Right lung (tissue), 10 donors: ENCODE measurements around the gene ZNF264. TPM values are rescaled to one million over a fixed set of nuclear protein-coding genes. Genes with fewer than 3 reads are reported as not detected.
A peak's percentile ranks its signal among the peaks of the same experiment; 100 is the strongest.
"Not testable (repeated sequence)": the region's sequence is repeated elsewhere in the genome, so short reads cannot be mapped to it uniquely, and the experiment has no call there.

Source experiments
- DNase-seq, 2 donors: peaks; one replicate each; pipeline ENCODE4 v3.0.0-alpha.2; 2013
- long read RNA-seq, 8 donors: transcript quantifications; one replicate each; lab custom pipeline, GENCODE V29; 2026
- polyA plus RNA-seq, 5 donors: library from polyadenylated mRNA; unstranded; fragments of 120-200 nt; gene quantifications; one replicate each; pipeline versions ENCODE4 v1.2.1 to v1.2.3, GENCODE V29; 2013; ENCODE audit warnings: inconsistent platforms in 1 of 5, low replicate concordance in 1 of 5; ENCODE audit not compliant: insufficient read length in 5 of 5, insufficient read depth in 1 of 5

Gene ZNF264
- polyA plus RNA-seq = 10 to 100 TPM; 12.2 to 24.1 (median 21.1) TPM
- long read RNA-seq, donor 1, full-length matches to known transcripts = 7 of 7 reads
- long read RNA-seq, donor 1, partial matches to known transcripts = 0 of 7 reads
- long read RNA-seq, donor 1, other reads (novel, unspliced or antisense) = 0 of 7 reads
- long read RNA-seq, donor 2, full-length matches to known transcripts = 2 of 2 reads
- long read RNA-seq, donor 2, partial matches to known transcripts = 0 of 2 reads
- long read RNA-seq, donor 2, other reads (novel, unspliced or antisense) = 0 of 2 reads
- long read RNA-seq, donor 3, full-length matches to known transcripts = 6 of 6 reads
- long read RNA-seq, donor 3, partial matches to known transcripts = 0 of 6 reads
- long read RNA-seq, donor 3, other reads (novel, unspliced or antisense) = 0 of 6 reads
- long read RNA-seq, donor 4, full-length matches to known transcripts = 2 of 2 reads
- long read RNA-seq, donor 4, partial matches to known transcripts = 0 of 2 reads
- long read RNA-seq, donor 4, other reads (novel, unspliced or antisense) = 0 of 2 reads
- long read RNA-seq, donor 5, full-length matches to known transcripts = 5 of 5 reads
- long read RNA-seq, donor 5, partial matches to known transcripts = 0 of 5 reads
- long read RNA-seq, donor 5, other reads (novel, unspliced or antisense) = 0 of 5 reads
- long read RNA-seq, donor 6, full-length matches to known transcripts = 4 of 4 reads
- long read RNA-seq, donor 6, partial matches to known transcripts = 0 of 4 reads
- long read RNA-seq, donor 6, other reads (novel, unspliced or antisense) = 0 of 4 reads
- long read RNA-seq, donor 7, full-length matches to known transcripts = 1 of 1 reads
- long read RNA-seq, donor 7, partial matches to known transcripts = 0 of 1 reads
- long read RNA-seq, donor 7, other reads (novel, unspliced or antisense) = 0 of 1 reads
- long read RNA-seq, donor 8, partial matches to known transcripts = 0 of 1 reads
- long read RNA-seq, donor 8, other reads (novel, unspliced or antisense) = 0 of 1 reads

DNA sequence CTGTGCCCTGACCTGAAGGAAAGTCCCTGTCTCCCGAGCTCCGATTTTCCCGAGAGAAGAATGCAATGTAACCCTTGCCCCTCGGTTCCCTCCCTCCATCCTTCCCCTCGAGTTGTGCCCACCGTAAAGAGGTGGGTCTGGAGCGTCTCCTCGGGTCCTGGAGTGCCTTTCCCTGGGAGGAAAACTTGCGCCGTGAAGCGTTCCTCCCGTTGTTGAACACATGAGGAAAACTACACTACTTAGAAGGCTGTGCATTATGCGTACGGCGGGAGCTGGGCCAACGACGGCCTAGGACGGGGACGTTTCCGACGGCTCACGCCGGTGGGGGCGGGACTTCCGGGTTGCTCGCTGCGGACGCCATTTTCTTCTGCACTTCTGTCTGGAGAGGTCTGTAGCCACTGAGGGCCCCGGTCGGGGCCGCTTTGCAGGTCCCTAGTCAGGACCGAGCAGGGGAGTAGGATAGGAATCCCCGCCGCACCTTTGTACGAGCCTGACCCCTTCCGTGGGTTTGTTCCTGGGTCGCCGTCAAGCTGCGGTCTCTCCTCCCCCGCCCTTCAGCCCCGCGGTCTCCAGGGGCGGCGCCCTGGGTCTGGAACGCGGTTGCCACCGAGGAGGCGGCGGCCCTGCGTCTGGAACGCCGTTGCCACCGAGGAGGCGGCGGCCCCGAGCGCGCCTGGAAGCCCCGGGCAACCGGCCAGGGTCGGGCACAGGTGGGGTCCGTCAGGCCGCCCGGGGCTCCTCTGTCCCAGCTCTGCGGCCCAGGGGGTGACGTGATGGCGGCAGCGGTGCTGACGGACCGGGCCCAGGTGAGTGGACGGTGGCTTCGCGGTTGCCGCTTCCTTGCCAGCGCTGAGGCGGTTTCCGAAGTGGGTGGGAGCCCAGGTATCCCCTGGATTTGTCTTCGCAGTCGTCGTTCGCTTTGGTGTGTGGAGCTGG lies at the start of gene ZNF264:
Gene ZNF264, plus strand, starts transcription at position 360 of the 936 bp plus-strand sequence. Its CDS starts 414 bp downstream, at position 774.
- peak; percentile 85 to 86 for DNase-seq

DNA sequence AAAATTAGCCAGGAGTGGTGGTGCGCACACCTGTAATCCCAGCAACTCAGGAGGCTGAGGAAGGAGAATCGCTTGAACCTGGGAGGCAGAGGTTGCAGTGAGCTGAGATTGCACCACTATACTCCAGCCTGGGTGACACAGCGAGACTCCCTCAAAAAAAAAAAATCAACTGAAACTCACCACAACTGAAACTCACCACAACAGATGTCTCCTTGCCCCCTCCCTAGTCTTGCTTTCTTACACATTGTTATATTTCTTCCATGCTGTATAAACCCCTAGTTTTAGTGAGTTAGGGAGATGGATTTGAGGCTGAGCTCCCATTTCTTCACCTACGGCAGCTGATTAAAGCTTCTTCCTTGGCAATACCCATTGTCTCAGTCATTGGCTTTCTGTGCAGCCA lies 49.6 kb upstream of the ZNF264 start:
- DNase-seq = no peak

DNA sequence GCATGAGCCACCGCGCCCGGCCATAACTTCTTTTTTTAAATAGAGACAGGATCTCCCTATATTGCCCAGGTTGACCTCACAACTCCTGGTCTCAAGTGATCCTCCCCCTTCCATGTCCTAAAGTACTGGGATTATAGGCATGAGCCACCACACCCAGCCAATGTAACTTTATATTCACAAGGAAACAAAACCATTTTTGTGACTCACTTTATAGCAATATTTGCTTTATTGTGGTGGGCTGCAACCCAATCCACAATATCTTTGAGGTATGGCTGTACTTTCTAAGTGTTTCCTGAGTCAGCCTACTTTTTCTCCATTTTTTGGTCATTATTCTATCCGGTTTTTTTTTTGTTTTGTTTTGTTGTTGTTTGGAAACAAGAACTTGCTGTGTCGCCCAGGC lies 38.4 kb upstream of the ZNF264 start:
- no peak for DNase-seq

DNA sequence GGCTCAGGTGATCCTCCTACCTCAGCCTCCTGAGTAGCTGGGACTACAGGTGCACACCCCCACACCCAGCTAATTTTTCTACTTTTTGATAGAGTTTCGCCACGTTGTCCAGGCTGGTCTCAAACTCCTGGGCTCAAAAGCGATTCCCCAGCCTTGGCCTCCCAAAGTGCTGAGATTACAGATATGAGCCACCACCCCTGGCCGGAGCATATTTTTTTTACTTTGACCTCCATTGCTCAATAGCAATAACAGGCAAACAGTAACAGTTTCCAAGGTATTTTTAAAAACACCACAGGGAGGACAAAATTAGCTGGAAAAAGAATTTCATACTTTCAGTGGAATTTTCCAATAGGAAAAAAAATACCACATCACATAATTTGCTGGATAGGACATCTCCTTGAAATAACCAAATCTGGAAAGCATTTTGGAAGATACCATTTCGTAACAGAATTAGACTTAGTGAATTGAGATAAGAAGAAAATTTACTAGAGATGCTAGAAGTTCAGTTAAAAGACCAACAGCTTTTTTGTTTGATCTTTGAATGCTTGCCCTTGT lies 29.2 kb upstream of the ZNF264 start:
- DNase-seq = no peak

DNA sequence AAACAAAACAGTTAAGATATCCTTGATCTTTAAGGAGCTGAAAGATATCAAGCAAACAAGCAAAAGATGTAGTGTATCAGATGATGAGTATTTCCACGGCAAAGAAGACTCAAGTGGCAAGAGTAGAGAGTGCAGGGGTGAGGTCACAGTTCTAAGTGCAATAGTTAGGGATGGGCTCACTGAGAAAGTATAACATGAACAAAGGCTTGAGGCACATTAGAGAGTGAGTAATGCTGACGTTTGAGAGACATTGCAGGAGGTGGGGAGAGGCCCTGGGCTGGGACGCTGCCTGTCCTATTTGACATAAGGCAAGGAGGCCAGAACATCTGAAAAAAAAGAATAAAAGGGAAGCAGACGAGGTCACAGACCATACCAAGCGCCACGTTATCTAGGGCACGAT lies 25.5 kb upstream of the ZNF264 start:
- DNase-seq = no peak

DNA sequence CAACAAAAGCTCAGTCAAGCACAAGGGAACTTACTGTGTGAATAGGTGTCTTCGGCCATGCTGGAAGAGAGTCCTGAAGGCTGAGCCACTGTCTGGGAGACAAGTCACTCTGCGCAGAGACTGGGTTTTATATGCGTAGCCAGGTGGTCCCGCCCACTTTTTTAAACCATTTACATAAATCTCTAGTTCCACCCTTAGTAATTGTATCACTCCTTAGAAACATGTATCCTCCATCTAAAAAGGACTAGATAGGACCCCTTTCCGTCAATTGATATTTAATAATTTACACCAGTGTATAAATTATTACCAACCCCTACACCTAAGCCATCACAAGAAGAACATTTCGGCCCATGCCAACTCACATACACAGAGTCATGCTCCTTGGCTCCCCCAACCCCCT lies 23.9 kb upstream of the ZNF264 start, which contains the start of gene DUXA:
Gene DUXA, minus strand, starts transcription at position 101 of the 400 bp plus-strand sequence. Its CDS starts 42 bp downstream, at position 59.
- DNase-seq = no peak

DNA sequence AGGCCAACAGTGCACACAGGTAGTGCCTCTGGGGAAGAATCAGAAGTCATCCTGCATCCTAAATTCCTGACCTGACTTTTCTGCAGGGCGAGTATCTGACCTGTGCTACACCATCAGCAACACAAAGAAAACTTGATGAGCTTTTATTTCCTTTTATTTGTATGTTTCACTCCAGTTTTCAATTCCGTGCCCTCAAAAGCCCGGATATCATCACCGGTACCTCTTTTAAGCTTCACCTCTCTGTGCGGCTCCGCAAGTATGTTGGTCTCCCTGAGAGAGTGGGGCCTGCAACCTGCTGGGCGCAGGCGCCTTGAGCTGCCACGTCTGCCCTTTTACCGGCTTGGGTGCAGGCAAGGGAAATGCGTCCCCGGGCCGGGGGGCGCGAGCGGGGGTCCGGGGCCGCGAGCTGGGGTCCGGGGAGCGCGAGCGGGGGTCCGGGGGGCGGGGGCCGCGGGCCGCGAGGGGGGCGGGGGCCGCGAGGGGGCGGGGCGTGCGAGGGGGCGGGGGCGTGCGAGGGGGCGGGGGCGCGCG lies 19.7 kb upstream of the ZNF264 start:
- peak in 1 of 2 donors; percentile 17 for DNase-seq

DNA sequence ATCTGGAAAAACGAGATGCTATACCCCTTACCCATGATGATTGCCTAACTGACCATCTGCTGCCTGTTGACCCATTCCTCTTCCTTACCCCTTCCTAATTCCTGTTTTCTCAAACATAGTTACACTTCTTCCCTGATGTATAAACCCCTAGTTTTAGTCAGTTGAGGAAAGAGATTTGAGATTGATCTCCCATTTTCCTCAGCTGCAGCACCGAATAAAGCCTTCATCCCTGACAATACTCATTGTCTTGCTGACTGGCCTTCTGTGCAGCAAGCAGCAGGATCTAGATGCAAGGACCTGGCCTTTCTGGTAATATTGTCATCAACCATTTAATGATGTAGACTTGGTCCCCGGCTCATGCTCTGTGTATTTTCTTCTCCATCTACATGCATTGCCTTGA lies 999 bp upstream of the ZNF264 start:
- no peak for DNase-seq

DNA sequence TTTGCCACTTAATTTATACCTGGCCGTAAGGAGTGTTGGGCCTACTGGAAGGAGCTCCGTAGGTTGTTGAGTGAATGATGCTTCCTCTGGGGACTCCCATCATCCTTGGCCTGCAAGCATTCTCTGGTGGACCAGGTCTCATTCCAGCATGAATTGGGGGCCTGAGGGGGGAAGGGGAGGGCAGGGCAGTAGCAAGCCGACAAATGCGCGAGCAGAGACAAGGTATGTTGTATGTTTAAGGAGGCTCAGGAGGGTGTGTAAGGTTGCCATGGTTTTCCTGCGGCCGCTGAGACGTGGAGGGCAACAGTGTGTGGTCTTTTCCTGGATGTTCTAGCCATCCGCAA lies 749 bp downstream of the ZNF264 start:
- no peak for DNase-seq

DNA sequence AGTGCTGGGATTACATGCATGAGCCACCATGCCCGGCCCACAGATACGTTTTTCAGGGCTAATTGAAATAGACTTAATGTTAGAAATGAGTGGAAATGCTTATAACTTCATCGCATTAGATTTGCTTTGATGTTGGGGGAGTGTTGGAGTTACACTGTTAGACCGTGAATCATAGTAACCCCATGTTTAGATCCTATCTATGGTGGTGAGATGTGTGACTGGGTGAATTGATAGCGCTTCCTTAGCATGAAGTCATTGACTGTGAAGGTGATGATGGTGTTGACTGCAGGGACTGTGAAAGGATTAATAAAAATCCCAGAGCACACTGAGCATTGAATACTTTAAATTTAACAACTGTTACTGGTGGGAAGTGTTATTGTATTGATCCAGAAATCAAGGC lies 1.7 kb downstream of the ZNF264 start:
- no peak for DNase-seq

DNA sequence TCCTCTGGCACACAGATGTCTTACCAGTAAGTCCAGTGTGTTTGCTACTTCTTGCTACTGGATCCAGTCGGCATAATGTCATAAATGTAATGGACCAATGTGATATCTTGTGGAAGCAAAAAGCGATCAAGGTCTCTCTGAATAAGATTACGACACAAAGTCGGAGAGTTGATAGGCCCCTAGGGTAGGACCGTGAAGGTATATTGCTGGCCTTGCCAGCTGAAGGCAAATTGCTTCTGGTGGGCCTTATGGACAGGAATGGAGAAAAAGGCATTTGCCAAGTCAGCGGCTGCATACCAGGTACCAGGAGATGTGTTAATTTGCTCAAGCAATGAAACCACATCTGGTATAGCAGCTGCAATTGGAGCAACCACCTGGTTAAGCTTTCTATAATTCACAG lies 6.6 kb downstream of the ZNF264 start:
- DNase-seq = not testable (repeated sequence)

DNA sequence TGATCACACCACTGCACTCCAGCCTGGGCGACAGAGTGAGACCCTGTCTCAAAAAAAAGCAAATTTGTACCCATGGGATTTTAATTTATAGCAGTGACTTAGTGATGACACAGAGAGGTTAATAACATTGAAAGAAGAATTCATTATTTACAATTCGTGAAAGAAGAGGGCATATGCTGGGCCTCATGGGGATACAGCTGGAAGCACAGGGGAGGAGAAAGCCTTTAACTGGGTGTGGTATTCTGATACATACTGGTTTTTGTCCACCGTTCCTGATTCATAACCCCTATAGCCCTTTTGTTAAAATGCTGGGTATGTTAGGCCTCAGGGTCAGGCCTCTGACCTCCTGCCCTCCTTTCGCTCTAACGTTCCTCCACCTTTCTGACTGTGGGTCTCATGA lies 10.9 kb downstream of the ZNF264 start:
- no peak for DNase-seq

DNA sequence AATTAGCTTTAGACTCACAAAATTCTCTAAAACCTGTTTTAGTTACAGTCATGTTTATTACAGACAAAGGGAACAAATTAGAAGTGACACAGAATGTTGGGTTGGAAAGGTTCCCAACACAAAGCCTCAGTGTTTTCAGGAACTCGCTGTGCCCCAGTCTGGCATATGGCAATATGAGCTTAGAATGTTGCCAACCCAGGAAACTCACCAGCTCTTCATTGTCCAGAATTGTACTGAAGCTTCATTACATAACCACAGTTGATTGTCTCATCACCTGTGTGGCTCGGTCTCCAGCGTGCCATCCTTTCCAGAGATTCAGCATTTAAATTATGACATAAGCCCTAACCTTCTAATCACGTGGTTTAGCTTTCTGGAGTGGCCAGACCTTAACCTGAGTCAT lies 19.1 kb downstream of the ZNF264 start:
- DNase-seq = no peak

DNA sequence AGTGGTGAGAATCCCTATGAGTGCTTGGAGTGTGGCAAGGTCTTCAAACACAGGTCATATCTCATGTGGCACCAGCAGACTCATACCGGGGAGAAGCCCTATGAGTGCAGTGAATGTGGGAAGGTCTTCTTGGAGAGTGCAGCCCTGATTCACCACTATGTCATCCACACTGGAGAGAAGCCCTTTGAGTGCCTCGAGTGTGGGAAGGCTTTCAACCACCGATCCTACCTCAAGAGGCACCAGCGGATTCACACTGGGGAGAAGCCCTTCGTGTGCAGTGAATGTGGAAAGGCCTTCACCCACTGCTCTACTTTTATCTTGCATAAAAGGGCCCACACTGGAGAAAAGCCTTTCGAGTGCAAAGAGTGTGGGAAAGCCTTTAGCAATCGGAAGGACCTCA lies 20.8 kb downstream of the ZNF264 start:
- no peak for DNase-seq

DNA sequence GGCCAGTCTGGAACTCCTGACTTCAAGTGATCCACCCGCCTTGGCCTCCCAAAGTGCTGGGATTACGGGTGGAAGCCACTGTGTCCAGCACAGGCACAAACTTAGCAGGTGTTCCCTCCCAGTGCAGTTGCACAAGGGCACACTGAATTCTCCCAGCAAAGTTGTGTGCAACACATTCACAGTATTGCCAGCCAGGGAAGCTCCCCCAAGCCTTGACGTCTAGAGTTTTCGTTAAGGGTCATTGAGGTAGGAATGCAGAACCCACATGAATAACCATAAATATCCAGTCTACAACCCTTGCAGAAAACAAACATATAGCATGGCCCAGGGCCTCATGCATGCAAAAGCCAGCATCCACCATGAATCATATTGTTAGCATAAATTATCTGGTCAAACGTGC lies 36.2 kb downstream of the ZNF264 start:
- DNase-seq = no peak

DNA sequence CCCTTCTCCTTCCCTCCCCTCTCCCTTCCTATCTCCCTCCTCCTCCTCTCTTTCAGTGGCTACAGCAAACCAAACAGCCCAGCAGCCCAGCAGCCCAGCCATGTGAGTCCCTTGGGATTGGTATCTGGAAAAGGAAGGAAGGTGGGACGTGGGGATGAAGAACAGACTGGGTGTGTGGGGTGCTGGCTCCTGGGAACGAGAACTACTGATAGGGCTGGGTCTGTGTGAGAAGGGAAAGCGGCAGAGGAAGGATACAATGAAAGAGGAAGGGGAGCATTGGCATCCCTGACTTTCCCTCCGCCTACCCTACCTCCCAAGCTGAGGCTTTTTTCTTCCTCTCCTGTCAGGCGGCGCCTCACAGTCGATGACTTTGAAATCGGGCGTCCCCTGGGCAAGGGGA lies 40.4 kb downstream of the ZNF264 start:
- DNase-seq = no peak

DNA sequence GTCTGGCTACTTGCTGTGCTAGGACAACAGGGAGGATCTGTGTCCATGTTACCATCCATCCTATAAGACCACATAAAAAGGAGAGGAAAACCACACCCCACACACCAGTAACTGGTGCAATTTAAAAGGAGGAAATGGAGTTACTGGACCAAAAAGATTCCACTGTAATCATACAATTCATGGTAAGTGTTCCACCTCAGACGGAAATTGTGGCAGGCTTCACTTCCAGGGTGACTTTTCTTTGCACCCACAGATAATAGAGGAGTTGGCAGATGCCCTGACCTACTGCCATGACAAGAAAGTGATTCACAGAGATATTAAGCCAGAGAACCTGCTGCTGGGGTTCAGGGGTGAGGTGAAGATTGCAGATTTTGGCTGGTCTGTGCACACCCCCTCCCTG lies 41.9 kb downstream of the ZNF264 start:
- no peak for DNase-seq

DNA sequence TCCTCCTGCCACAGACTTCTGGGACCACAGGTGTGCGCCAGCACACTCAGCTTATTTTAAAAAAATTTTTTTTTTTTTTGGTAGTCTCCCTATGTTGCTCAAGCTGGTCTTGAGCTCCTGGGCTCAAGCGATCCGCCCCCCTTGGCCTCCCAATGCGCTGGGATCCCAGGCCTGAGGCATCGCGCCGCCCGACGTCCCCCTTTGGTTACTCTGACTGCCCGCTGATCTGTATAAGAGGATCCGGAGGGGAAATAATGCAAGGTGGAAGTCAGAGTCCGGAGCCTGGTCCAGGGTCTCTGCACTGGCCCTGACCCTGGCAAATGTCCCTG lies 48.6 kb downstream of the ZNF264 start:
- no peak for DNase-seq

DNA sequence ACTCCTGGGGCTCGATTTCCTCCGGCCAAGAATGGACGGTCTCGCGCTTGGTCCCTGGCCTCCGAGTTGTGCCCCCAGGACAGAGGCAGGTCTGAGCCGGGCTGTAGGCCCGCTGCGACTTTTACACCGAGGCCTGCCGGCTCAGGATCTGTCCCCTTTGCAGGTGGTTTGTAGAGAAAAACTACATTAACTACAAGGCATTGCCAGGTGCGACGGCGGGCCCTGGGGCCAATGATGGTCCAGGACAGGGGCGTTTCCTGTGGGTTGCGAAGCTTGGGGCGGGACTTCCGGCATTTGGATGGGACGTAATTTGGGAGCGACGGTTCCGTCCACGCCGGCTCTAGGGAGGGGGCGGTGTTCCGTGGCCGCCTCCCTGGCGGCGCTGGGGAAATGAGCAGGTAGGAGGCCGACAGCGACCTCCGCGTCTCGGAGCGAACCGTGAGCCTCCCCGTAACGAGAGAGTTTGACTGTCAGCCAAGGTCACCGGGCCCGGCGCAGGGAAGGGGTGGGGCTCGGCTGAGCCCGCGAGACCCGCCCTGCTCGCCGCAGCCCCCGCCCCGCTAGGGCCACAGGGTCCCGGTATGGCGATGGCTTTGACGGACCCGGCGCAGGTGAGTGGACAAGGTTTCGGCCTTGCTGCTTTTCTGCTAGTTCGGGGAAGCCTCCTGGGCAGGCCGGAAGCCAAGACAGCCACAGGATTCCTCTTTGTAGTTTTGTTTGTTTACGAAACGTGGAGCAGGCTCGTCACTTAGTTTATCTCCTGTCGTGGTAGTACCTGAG lies 49.2 kb downstream of the ZNF264 start, which contains the start of gene ZNF805:
Gene ZNF805, plus strand, starts transcription at position 322 of the 780 bp plus-strand sequence. Its CDS starts 260 bp downstream, at position 582.
- peak; percentile 91 to 93 for DNase-seq

DNA sequence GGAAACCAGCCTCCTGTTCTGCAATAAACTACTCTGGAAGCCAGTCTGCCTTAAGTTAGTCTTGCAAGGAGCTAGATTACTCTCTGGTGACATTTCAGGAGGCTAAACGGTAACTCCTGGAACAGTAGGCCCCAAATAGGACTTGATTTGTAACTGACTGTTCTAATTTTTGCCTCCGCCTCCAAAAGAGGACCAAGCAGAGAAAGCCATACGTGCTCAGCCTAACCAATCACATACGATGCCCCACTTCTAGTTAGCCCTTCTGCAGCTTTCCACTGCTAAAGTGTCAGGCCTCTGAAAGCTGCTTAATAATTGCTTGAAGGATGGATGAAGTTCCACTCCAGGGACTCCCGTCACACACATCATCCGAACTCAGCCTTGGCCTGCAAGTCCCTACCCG lies 49.9 kb downstream of the ZNF264 start:
- DNase-seq = no peak
